Measurements from ENCODE around the gene SLX9.

The SLX9 gene

DNA sequence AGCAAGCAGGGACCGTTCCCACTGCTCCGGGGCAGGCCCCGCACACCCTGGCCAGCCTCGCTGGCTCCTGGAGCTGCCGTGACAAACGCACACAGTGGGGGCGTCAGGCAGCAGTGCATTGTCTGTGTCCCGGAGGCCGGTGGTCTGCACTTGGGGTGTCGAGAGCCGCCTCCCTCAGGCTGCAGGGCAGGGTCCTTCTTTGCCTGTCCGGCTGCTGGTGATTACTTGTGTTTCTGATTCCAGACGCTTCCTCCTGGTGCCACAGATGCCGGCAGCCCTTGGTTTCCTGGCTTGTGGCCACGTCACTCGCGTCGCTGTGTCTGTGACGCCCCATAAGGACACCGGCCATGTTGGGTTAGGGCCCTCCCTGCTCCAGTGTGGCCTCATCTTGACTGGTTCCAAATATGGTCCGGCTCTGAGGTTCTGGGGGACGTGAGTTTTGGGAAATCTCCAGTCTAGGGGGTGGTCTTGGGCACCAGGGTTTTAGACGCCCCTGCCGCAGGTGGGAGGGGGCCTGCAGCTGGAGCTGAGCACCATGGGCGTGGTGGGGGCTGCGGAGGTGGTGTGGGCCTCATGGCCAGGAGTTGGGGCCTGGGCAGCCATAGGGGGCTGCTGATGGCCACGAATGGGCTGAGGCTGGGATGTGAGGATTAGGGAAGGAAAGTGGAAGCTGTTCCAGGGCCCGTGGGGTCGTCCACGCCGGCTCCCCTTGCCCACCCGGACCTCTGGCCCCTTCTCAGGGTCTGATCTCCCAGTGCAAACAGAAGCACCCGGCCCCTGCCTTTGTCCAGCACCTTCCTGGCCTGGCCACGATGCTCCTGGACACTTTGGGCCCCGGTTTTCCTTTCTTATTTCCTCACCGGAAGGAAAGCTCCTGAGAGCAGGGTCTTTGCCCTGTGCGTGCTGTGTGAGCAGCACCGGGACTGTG, 41.0 kb downstream of the SLX9 start:
- DNase-seq = no peak

DNA sequence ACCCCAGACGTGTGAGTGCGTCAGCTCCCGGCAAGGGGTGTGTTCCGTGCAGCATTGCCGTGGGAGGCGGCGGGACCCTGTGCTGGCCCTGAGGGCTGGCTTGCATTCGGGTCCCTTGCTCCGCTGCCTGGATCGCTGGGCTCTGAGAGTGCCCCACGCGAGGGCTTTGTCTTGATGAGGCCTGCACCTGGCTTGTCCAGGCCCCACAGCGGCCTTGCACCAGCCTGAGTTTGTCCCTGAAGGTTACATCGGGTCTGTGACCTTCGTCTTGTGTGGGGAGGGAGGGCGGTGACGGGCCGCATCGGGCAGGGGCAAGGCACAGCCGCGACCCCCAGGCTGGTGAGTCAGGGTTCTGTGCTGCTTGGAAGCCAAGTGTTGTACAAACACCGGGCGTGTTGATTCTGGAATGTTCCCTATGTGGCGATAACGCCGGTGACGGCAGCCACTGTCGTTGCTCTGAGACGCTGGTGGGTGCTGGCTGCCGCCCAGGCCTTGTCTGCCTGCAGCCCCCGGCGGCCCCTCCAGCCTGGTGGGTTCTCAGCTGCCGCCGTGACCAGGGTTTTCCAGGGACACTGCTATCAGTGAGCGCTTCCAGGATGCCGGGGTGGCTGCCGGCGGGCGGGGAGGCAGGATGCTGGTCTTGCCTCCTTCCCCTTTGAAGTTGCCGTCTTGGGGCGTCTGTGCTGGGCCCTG, 42.9 kb downstream of the SLX9 start:
- no peak for DNase-seq

DNA sequence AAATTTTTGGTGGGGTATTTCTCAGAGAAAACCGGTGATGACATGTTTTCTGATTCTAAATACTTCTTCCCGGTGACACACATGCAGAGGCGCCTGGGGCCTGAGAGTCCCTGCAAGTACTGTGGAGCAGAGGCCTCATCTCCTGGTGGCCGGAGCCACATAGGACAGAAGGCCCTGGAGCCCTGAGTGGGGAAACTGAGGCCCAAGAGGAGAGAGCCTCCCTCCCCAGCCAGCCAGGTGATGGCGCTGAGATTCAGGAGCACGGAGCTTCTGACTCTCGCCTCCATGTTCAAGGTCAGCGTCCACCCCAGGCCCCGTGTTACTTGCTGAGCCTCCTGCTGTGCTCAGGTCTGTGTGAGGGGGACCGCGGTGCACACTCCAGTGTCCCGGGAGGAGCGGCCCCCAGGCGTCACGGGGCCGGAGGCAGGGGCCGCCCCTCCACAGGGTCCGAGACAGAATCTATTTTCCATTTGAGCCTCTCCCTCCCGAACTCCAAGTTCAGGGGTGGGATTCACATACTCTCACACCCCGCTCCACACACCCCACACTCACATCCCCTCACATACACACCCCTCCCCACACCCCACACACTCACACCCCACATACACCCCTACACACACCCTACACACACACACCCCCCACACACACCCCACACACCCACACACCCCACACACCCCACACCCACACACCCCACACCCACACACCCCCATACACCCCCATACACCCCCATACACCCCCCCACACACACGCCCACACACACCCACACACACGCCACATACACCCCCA, 43.8 kb downstream of the SLX9 start:
- DNase-seq = no peak

DNA sequence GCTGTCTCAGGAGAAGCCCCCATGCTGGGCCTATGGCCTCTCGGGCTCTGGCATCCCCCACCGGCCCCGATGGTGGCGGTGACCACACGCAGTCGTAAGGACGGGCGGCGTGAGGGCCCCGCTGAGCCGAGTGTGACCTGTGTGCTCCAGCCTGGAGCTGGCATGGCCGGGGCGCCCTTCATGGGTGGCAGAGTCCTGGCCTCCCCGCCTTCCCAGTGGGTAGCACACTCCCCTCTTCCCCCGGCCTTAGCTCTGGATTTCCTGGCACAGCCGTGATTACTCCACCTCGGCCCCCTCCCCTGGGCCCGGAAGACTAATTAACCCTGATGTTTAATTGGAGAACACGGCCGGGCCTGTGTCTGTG, 44.6 kb downstream of the SLX9 start:
- DNase-seq = no peak

DNA sequence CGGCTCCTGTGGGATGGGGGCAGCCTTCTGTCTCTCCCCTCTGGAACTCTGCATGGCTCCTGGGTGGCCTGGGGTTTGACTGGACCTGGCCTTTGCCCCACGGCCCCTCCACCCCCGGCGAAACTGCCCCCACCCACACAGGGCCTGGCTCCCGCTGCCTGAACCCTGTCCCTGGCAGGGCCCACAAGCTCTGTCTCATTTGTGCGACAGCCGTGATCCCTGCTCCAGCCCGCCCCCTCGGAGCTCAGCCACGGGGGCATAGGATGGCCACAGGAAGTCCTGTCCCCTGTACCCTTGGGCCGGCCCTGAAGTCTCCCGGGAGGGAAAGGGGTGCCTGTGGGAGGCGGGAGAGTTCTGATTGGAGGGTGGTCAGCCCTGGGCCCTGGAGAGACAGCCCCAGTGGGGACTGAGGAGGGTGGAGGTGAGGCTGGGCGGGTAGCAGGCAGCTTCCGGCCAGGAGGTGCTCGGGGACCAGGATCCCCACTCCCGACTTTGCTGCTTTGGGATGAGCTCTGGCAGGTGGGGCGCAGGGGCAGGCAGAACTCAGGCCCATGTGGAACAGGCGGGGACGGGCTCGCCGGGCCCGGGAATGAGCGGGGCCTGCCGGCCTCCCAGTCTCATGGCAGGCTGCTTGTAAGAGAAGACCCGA, 45.1 kb downstream of the SLX9 start:
- no peak for DNase-seq

DNA sequence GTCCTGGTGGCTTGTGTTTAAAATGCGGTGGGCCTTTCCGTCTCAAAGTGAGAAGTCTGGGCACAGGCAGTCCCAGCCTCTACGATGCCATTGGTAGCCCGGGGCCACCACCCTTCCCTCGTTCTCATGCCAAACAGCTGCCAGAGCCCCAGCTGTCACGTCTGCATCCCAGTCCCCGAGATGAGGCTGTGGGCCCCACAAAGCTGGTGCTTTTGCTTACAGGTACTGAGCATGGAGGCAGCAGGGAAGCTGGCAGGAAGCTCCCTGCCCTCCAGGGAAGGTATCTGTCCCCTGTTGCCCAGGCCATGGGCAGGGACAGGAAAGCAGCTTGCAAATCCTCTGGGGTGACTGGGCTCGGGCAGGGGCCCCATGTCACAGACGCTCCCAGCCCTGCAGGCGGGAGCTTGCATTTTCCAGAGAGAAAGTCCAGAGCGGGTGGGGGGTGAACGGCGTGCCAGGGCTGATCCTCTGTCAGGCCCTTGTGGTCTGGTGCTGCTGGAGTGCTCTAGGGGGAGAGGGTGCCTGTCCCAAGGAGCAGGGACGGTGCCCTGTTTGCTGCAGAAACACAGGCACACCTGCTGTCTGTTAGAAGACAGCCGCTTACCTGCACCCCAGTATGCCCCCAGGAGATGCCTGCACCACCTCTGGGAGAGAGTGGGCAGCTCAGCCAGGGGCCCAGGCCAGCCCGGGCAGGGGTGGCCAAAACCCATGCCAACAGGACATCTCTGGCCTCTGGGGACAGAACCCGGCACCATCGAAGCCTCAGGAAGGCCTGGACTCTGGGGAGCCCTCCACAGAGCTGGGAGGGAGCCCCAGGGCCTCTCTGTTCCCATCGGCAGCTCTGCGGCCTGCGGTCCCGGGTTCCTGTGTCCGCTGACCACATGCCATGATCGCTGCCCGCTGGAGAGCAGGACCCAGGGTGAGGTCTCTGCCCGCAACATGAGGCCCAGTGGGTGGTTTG, 45.9 kb downstream of the SLX9 start:
- DNase-seq = no peak

DNA sequence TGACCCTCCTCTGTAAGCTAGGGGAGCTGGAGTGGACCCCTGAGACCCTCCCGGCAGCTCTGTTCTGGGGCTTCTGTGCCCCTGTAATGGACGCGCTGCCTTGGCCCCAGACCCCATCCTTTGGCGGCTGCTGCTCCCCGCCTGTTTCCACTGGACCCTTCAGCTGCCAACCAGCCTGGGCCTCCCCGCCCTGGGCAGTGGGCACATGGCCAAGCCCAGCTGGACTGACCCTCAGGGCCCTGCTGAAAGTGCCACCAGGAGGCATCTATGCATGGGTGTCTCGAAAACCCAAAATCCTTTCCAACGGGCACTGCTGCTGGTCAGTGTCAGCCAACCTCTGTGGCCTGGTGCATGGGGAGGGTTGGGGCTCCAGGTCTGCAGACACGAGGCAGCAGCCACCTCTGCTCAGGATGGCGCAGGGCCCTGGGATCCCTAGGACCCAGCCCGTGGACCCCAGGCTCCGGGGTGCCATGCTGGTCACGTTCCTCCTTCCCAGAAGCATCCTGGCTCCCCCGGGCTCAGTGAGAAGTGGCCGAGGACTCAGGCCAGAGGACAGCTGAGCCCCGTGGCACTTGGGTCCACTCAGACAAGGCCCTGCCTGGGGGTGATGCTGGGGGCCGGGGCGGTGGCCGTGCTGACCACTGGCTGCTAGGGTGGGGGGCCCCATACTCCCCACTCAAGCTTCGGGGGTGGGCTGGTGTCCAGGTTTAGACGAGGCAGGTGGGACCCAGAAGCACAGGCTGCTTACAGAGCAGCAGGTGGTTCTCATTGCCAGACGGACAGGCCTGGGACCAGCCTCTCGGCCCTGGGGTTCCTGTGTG, 46.9 kb downstream of the SLX9 start:
- DNase-seq = no peak

DNA sequence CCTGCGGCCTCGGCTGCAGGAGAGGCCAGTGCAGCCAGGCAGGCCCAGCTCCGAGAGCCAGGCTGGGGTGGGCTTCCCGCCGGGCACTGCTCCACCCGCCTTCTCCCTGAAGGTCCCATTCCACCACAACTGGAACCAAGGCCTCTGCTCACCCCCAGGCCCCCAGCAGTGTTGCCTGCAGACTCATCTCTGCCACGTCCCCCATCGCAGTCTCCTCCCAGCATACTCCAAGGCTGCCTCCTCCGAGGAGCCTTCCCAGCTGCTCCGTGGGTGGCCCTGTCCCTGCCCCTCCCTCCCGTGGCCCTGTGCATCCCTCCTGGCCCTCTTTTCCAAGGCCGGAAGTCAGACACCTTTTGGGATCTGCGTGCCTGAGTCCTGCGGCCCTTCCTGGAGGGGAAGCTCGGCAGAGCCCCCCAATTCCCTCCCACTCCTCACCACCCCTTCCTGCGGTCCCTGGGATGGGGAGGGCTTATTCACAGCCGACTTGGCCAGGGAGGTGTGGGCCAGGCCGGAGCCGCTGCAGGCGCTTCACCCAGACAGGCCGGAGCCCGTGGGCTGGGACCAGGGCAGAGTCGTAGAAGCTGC, 47.6 kb downstream of the SLX9 start:
- DNase-seq = no peak

DNA sequence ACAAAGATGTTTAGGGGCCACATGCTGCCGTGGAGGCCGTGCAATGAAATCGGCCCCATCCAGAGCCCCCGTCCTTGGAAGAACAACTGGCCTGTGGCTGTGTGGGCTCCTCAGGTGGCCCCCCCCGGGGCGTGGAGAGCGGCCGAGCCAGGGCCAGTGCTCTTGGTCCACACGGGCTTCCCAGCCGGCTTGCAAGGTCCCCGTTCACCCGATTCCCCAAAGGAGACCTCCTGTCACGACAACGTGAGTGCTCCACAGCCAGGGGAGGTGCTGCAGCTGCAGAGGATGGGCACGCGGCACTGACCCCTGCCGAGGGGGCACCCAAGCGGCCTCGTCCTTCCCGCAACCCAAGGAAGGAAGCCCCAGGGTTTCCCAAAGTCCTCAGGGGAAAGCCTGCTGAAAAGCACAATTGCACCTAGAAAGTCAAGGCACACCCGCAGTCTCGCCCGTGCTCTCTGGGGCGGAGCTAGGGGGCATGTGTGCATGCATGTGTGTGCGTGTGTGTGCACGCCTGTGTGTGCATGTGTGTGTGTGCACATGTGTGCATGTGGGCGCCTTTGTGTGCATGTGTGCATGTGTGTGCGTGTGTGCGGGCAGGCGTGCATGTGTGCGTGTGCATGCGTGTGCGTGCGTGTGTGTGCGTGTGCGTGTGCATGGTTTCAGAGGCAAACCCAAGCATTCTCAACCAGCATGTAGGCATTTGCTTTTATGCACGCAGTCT, 48.2 kb downstream of the SLX9 start:
- DNase-seq = no peak

DNA sequence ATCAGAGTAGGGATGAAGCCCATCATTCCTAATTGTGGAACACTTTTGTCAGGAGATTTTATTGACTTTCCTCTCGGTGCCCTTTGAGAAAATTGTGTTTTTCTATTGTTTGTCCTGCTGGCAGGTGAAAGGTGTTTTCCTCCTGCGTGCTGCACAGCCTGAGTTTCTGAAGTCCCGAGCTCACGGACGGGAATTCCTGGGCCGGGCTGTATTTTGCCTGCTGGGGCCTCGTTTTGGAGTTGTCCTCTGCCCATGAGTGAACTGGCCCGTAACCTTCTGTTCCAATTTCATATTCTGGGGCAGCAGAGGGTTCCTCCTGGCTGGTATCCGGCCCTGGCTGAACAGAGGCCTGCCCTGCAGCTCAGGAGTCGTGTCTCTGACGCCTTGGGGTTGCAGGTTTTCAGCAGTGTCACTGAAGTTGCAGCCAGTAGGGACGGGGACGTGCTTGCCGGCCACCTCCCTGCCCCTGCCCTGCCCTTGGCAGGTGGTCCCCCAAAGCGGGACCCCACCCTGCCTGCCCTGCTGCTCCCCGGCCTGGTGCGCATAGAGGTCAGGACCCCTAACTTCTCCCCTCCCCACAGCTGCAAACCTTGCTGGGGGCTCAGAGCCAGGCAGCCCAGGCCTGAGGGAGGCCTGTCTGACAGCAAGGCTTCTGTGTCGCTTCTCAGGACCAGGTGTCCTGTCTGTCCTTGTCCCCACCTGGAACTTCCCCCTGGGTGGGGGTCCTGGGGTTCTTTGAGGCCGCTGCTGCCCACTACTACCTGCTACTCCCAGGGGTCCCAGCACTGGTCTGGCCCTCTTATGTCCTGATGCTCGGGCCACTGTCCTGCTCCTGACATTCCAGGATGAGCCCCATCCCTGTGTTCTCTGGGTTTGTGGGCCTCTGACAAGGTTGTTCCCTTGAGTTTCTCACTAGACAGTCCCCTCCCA, 49.0 kb downstream of the SLX9 start:
- DNase-seq = no peak

DNA sequence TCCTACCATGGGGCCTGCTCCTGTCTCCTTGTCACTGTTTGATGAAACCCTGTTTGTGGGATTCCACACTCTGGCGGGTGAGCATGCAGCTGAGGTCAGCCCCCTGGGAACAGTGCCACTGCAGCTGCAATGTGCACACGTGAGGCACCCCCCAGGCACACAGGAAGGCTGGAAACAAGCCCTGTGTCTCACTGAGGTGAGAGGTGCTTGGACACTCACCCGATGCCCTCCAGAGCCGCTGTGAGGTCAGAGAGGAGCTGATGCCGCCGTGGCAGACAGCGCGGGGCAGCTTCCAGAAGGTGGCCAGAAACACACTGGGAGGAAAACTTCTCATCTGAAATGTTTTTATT, 49.7 kb downstream of the SLX9 start:
- DNase-seq = no peak

DNA sequence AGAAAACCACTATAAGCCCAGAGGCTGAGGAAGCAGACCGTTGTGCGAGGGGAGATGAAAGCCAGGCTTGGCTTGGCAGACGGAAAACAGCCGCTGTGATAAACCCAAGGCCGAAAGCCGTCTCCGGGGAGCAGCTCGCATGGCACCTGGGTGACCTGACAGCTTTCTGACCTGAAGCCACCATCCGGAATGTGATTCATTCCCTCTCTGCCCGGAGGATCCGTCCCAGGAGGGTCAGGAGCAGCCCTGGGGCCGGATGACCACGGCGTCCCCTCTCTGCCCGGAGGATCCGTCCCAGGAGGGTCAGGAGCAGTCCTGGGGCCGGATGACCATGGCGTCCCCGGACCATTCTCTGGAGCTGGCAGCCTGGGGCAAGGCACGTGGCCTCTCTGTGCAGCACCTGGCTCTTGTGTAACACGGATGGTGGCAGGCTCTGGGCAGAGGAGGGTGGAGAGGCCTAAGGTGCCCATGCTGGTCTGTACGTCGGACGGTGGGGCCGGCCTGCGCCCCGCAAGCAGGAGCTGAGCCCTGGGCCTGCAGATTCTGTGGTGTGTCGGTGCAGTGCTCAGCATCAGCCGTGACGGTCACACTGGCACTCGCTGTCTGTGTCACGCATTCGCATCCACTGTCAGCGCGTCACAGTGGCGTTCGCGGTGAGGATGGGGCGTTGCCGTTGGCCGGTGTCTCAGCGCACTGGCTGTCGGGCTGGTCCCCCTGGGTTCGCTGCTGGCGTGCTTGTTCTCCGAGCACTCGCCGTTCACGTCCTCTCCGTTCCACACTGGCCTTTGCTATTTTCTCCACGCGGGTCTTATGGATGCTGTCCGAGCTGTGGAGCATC, 50.3 kb downstream of the SLX9 start:
- DNase-seq = no peak

DNA sequence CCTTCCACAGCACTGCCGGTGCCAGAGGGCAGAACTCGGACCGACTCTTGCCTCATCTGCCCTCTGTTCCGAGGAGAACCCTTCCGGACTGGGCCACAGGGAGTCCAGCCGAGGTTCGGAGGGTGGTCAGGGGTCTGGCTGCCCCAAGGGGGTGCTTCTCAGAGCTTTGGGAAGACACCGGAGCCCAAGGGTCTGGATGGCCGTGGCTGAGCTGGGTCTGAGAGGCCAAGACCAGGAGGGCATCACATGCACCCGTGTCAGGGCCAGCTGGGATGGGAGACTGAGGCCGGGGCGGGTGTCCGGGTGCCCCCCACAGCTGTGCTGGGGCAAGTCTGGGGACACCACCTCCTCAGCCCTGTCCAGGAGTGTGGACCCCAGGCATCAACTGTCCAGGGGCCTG, 51.1 kb downstream of the SLX9 start:
- DNase-seq = no peak

DNA sequence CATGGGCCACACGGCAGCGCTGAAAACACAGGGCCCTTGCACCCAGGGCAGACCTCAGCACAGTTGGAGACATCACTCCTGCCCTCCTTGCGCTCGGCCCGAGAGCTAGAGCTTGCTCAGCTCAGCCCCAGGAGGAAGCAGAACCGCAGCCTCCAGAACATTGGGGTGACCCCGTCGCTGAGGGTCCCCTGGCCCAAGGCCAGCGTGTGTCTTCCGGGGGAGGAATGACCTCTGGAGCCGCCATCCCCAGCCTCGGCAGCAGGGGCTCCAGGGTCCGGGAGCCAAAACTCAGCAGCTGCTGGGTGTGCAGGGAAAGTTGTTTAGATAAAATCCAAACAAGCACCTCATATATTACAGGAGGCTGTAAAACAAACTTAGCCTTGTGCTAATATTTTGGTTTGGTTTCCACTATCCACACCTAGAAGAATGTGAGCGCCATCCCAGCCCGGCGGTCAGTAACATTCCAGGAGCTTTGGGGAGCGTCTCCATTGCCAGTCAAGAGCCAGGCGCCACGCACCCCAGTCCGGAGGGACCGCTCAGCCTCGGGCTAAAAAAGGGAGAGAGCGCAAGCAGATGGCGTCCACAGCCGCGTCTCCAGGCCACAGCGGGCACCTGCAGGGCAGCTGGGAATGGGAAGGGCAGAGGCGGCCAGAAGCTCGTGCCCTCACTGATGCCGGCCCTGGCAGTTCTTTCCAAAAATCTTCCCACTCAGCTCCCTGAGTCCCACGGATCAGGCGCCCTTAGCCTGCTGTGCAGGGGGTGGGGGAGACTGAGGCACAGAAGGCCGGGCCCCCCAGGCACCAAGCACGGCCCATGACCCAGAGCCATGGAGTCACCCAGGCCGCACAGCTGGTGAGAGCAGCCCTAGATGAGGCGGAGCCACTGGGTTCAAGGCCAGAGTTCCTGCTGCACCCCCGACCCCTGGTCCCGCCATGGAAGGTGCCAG, 52.0 kb downstream of the SLX9 start:
- DNase-seq = no peak

DNA sequence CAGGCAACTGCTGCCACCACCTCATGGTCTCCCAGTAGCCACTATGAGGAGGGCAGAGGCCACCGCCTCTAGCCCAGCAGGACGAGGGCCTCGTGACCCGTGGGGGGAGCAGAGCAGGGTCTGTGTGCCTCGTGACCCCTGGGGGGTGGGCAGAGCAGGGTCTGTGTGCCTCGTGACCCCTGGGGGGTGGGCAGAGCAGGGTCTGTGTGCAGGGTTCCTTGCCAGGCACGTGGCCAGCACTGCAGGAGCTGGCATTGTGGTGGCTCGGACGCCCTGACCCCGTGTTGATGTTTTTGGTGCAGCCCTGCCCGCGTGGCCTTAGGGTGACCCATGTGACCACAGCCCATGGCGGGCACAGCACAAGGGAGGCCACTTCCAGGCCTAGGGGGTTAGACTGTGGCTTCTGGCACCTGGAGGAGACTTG, 52.8 kb downstream of the SLX9 start:
- DNase-seq = no peak

DNA sequence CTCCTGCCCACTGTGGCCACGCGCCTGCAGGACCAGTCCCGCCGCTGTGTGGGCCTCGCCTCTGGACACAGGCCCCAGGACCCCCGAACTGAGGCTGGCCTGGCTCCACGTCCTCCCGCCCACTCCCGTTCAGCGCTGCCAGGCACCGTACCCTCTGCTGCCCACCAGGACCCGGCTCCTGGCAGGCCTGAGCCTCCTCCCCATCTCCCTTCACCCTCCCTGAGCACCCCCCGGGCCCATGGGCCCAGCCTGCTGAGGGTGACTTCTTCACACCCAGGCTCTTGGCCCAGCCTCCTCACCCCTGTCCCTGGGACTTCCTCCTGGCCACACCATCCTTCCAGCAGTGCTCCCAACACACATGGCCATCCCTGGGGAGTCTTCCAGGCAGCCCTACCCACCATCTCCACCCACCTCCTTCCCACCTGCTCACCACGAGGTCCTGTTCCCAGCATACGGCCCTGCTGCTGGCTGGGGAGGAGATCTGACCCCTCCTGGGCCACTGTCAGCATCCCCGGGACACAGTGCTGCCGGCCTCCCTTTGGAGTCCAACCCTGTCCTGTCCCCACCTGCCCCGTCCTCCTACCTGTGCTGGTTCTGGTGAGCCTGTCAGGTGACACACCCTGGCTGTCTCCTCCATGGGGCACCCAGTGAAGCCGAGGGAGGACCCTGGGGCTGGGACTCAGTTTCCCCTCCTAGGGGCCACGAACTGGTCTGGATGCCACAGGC, 53.7 kb downstream of the SLX9 start:
- no peak for DNase-seq
